ENCODE data around the gene AGBL5. TPM values are rescaled to one million over a fixed set of nuclear protein-coding genes. Genes with fewer than 3 reads are reported as not detected.

Gene AGBL5, protein sequence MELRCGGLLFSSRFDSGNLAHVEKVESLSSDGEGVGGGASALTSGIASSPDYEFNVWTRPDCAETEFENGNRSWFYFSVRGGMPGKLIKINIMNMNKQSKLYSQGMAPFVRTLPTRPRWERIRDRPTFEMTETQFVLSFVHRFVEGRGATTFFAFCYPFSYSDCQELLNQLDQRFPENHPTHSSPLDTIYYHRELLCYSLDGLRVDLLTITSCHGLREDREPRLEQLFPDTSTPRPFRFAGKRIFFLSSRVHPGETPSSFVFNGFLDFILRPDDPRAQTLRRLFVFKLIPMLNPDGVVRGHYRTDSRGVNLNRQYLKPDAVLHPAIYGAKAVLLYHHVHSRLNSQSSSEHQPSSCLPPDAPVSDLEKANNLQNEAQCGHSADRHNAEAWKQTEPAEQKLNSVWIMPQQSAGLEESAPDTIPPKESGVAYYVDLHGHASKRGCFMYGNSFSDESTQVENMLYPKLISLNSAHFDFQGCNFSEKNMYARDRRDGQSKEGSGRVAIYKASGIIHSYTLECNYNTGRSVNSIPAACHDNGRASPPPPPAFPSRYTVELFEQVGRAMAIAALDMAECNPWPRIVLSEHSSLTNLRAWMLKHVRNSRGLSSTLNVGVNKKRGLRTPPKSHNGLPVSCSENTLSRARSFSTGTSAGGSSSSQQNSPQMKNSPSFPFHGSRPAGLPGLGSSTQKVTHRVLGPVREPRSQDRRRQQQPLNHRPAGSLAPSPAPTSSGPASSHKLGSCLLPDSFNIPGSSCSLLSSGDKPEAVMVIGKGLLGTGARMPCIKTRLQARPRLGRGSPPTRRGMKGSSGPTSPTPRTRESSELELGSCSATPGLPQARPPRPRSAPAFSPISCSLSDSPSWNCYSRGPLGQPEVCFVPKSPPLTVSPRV
- total RNA-seq = 10 to 100 TPM; 13.2 to 15.8 TPM
- 1 to 10 TPM; 7.9 to 9.3 (median 8.2) TPM for polyA plus RNA-seq
- 10.8 to 22.8 (median 17.8) reads per million in 6 experiments for total RNA-seq

DNA sequence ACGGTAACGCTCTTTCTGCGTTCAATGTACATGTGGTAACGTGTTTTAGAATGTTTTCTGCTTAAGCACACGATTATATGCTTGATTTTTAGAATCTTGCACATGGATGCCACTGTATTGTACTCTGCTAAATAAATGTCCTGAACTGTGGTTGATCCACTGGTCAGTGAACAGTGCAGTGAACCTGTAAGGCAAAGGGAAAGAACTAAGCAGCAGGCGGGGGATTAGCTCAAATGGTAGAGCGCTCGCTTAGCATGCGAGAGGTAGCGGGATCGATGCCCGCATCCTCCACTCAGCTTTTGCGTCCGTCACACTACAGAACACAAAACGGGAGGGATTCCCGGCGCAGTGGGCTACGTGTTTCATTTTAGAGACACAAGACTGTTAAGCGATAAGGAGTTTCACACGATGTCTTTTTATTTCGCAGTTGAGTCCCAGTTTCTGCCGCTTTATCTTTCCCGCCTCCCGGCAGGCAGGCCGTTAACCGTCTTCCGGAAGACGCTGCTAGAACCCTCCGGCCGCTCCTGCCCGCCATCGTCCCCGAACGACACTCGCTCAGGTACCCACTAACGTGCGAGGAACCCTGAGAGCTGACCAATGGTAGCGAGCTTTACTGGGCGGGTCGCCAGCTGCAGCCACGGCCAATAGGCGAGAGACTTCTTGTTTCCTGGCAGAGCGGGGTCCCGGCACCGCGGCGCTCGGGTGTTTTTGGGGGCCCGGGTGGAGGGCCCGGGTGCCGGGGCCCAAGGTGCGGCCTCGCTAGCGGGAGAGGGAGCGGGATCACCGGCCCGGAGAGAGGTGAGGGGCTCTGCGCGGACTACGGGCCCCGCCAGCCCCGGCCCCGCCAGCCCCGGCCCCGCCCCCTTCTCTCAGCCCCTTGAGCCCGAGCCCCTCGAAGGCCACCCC is at the start of gene AGBL5:
Gene AGBL5 (plus strand): TSS at position 673 of the 906 bp plus-strand sequence. CDS start 1,291 bp downstream, outside the sequence.
- peak; percentile 71 to 75 for ATAC-seq
- peak; percentile 86 to 99 (median 97) for DNase-seq
- Mint-ChIP-seq H3K27ac (peak within 1 kb of the TSS; percentile 97 to 100 (median 99)), H3K27me3 (peaks cover 0 to 12% (median 0%) of the 10 kb centered on the region in 5 donors), H3K9me3 (peaks cover 0 to 10% (median 3%) of the 10 kb centered on the region in 9 donors), H3K36me3 (peaks cover 0 to 22% (median 8%) of the 10 kb centered on the region in 3 donors), H3K4me3 (peak within 1 kb of the TSS; percentile 86 to 99 (median 97)), H3K4me1 (peaks cover 22 to 40% (median 29%) of the 10 kb centered on the region in 4 donors)
- POLR2A ChIA-PET = interaction anchor here (0.6 to 17.0 kb wide), 23 partner anchors 8 to 867 kb away, joined by 3 to 270 read pairs (median 6); partner anchors contain the start of genes ATRAID, GTF3C2, KHK and NRBP1

GRCh38 chr2:27001950-27002349 is 49.5 kb upstream of the AGBL5 start:
- Mint-ChIP-seq H3K9me3 (no peaks in the 10 kb centered on the region), H3K36me3 (peaks cover 0 to 4% (median 0%) of the 10 kb centered on the region in 3 donors), H3K4me3 (no peak overlapping the region), H3K27ac (peak overlapping the region in 2 of 10 donors; percentile 40 to 53), H3K4me1 (peaks cover 0 to 6% (median 0%) of the 10 kb centered on the region in 4 donors), H3K27me3 (peaks cover 4 to 15% (median 10%) of the 10 kb centered on the region in 5 donors)
- no peak for DNase-seq
- POLR2A ChIA-PET = no interaction called here
- no peak for ATAC-seq

DNA sequence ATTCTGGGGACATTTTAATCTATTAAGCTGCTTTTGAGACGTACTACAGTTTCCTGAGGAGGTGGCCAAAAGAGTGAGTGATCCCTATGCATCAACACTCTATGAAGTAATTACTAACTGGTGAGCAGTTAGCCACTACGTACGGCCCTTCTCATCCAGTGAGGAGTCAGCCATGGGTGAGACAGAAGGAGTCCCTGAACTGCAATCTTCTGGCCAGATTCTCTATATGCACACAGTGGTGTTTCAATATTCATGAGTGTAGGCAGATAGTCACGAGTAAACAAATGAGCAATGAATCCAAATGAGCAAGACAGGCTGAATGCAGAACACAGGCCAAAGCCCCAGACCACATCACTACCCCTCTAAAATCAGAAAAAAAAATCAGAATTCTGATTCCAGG is 48.5 kb upstream of the AGBL5 start:
- DNase-seq (no peak), ATAC-seq (no peak)
- H3K9me3 Mint-ChIP-seq = no peaks in the 10 kb centered on the region
- peaks cover 0 to 15% (median 10%) of the 10 kb centered on the region in 5 donors for H3K27me3 Mint-ChIP-seq
- H3K36me3 Mint-ChIP-seq = no peaks in the 10 kb centered on the region
- H3K27ac Mint-ChIP-seq = no peak overlapping the region
- H3K4me3 Mint-ChIP-seq = no peak overlapping the region
- peaks cover 0 to 6% (median 0%) of the 10 kb centered on the region in 4 donors for H3K4me1 Mint-ChIP-seq
- POLR2A ChIA-PET = no interaction called here

DNA sequence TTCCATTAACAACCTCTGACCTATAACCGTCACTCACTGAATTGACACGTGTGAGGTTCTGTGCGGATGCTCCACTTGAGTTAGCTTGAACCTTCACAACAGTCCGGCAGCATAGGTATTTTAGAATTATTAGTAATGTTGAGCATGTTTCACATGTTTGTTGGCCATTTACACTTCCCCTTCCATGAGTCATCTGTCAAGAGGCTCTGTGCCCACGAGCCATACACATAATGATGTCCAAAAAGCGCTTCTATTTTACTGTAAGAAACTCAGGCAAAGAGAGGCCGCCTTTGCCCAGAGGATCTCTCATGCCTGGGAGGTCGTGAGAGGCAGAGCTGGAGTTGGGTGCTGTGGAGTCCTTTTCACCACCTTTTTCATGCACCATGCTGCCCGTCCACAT is 47.6 kb upstream of the AGBL5 start:
- no peak overlapping the region for H3K27ac Mint-ChIP-seq
- peaks cover 0 to 15% (median 6%) of the 10 kb centered on the region in 5 donors for H3K27me3 Mint-ChIP-seq
- DNase-seq (no peak), ATAC-seq (no peak)
- no peaks in the 10 kb centered on the region for H3K36me3 Mint-ChIP-seq
- H3K4me1 Mint-ChIP-seq = peaks cover 0 to 6% (median 0%) of the 10 kb centered on the region in 4 donors
- H3K9me3 Mint-ChIP-seq = no peaks in the 10 kb centered on the region
- POLR2A ChIA-PET = no interaction called here
- no peak overlapping the region for H3K4me3 Mint-ChIP-seq

DNA sequence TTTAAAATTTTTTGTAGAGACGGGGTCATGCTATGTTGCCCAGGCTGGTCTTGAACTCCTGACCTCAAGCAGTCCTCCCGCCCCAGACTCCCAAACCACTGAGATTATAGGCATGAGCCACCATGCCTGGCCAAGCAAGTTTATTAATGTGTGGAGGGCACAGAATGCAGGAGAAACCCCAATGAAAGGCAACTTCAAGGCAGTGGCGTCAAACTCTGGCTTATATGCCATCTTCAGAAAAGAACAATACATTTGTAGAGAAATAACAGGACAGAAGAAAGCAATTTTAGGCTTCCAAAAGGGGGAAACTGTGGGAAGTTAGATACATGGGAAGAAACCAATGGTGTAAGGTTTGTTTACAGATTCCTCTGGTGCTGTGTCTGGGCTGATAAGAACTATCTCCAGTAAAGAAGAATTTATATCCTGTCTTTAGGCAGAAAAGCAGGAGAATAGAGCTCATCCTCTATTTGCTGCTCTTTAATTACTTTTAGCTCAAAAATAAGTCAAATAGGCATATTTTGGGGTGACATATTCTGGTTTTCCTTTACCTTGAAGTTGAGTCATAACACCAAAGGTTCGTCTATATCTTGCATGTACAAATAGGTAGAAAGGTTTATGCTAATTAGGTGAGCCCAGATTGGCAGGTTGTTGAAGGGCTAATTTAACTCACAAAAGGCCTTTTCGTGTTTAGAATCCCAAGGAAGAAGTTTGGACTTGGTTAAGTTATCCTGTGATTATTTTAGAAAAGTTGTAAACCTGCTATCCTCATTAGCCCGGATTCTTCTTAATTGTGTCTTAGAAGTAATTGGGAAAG is 44.7 kb upstream of the AGBL5 start:
- POLR2A ChIA-PET = no interaction called here
- H3K27ac Mint-ChIP-seq = no peak overlapping the region

DNA sequence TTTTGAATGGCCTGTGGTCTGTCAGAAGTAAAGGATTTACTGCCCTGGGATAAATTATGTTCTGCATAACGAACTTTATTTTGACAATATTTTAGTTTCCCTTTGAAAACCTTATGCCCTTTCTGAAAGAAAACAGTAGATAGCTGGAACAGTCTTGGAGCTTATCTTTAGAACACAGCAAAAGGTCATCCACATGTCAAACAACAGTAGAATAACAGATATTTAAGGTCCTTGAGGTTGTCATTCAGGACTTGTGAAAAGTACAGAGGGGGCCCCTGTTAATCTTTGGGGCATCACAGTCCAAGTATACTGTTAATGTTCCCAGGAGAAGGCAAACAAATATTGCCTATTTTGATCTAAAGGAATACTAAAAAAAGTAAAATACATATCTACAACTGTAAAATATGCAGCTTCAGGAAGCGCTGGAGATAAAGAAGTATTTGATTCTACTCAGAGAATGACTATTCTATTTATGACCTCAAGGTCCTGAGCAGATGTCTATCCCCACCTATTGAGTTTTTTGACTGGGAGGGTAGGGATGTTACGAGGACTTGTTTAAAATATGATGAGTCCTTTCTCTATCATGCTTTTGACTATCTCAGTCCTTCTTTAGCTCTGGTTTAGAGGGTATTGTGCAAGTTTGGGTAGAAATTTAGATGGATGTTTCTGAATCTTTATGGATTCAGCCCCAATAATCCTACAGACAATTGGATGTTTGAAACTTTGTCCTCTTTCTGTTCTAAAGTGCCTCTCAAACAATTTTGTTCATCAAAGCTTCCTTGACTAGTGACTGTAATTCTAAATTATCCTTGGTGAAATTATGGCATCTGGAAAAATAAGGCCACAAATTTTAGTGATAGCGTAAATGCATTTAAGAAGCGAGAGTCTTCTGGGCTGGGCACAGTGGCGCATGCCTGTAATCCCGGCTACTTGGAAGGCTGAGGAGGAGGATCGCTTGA is 43.8 kb upstream of the AGBL5 start:
- Mint-ChIP-seq H3K27ac (no peak overlapping the region), H3K27me3 (peaks cover 0 to 10% (median 3%) of the 10 kb centered on the region in 5 donors), H3K4me1 (peaks cover 0 to 7% (median under 1%) of the 10 kb centered on the region in 4 donors), H3K9me3 (no peaks in the 10 kb centered on the region), H3K4me3 (no peak overlapping the region), H3K36me3 (no peaks in the 10 kb centered on the region)
- ATAC-seq = no peak
- no peak for DNase-seq
- POLR2A ChIA-PET = no interaction called here

More for the DNA sequence above, 44.7 kb upstream of the AGBL5 start:
- ATAC-seq (no peak), DNase-seq (no peak)
- peaks cover 0 to 11% (median 3%) of the 10 kb centered on the region in 5 donors for H3K27me3 Mint-ChIP-seq
- H3K9me3 Mint-ChIP-seq = no peaks in the 10 kb centered on the region
- no peak overlapping the region for H3K4me3 Mint-ChIP-seq
- peaks cover 0 to 7% (median under 1%) of the 10 kb centered on the region in 4 donors for H3K4me1 Mint-ChIP-seq
- H3K36me3 Mint-ChIP-seq = no peaks in the 10 kb centered on the region

- POLR2A ChIA-PET = no interaction called here
- Mint-ChIP-seq H3K36me3 (no peaks in the 10 kb centered on the region), H3K27me3 (peaks cover 0 to 9% (median 3%) of the 10 kb centered on the region in 5 donors), H3K4me1 (peaks cover 0 to 5% (median under 1%) of the 10 kb centered on the region in 4 donors), H3K27ac (no peak overlapping the region), H3K4me3 (no peak overlapping the region), H3K9me3 (no peaks in the 10 kb centered on the region)
- no peak for ATAC-seq
- DNase-seq = no peak
Observed at GRCh38 chr2:27008678-27009077, 42.8 kb upstream of the AGBL5 start.

DNA sequence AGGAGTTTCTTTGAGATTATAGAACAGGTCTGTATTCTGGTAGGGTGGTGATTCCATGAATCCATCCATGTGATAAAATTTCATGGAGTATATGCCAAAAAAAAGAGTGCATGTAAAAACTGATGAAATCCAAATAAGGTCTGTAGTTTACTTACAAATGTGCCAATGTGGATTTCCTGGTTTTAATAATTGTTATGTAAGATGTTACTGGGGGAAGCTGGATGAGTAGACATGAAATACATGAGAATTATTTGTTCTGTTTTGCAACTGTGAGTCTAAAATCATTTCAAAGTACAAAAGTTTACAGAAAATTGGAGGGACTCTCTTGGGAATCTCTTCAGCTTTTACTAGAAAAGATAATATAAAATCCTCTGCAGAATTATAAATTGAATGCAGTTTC is 42.4 kb upstream of the AGBL5 start:
- POLR2A ChIA-PET = no interaction called here
- DNase-seq (no peak), ATAC-seq (no peak)
- no peaks in the 10 kb centered on the region for H3K36me3 Mint-ChIP-seq
- no peak overlapping the region for H3K27ac Mint-ChIP-seq
- no peaks in the 10 kb centered on the region for H3K9me3 Mint-ChIP-seq
- H3K4me3 Mint-ChIP-seq = no peak overlapping the region
- peaks cover 0 to 4% (median under 1%) of the 10 kb centered on the region in 4 donors for H3K4me1 Mint-ChIP-seq
- peaks cover 0 to 9% (median 3%) of the 10 kb centered on the region in 5 donors for H3K27me3 Mint-ChIP-seq

DNA sequence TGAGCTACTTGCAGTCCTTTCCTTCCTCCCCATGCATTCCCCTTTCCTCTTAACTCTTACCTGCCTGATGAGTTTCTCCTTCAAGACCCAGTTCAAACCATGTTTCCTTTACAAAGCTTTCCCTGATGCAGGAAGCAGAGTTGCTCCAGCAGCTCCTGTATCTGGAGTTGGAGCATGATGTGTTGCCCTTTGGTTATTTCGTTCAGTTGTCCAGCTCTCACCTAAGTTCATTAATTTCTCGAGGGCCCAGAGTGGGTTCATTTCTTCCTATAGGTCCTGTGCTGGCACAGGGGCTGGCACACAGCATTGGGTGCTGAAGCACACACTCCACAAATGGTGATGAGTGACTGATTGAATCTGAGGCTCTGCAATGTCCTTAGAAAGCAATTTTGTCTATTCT is 41.8 kb upstream of the AGBL5 start:
- Mint-ChIP-seq H3K36me3 (no peaks in the 10 kb centered on the region), H3K4me1 (peaks cover 0 to 4% (median under 1%) of the 10 kb centered on the region in 4 donors), H3K4me3 (no peak overlapping the region), H3K27ac (no peak overlapping the region), H3K27me3 (peaks cover 0 to 9% (median 3%) of the 10 kb centered on the region in 5 donors), H3K9me3 (no peaks in the 10 kb centered on the region)
- ATAC-seq (no peak), DNase-seq (no peak)
- POLR2A ChIA-PET = no interaction called here

DNA sequence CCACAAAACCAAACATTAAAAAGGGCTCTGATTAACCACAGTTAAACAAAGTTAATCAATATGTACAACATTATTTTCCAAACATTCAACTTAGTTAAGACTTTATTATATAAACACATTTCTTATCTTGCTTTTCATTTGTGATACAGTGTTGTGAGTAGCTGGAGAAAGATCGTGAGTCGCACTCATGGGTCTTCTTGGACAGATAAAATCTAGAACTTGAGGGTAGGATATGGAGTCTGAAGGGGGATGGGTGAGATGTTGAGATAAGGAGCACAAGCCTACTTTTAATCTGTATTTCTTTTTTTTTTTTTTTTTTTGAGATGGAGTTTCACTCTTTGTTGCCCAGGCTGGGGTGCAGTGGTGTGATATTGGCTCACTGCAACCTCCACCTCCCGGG is 41.3 kb upstream of the AGBL5 start:
- H3K4me3 Mint-ChIP-seq = no peak overlapping the region
- no peak overlapping the region for H3K27ac Mint-ChIP-seq
- DNase-seq = no peak
- no peaks in the 10 kb centered on the region for H3K36me3 Mint-ChIP-seq
- ATAC-seq = no peak
- H3K27me3 Mint-ChIP-seq = peaks cover 0 to 9% (median 3%) of the 10 kb centered on the region in 5 donors
- no peaks in the 10 kb centered on the region for H3K9me3 Mint-ChIP-seq
- POLR2A ChIA-PET = no interaction called here
- peaks cover 0 to 4% (median under 1%) of the 10 kb centered on the region in 4 donors for H3K4me1 Mint-ChIP-seq
